GM10847 (cell line): Measurements from ENCODE around the gene RCVRN.

ENCODE experiments used
- POLR2A ChIP-seq: IDR thresholded peaks from 2 replicates; pipeline ENCODE4 v1.6.1; 2011; ENCODE audit not compliant: insufficient read length; ENCODE audit errors: extremely low read depth

RCVRN gene

GRCh38 chr17:9929871-9930270, 24.8 kb upstream of the RCVRN start:
- TF ChIP-seq POLR2A, result no peak

GRCh38 chr17:9928601-9929333, 23.7 kb upstream of the RCVRN start:
- no peak for TF ChIP-seq POLR2A

- TF ChIP-seq POLR2A, result no peak
These were observed 21.2 kb upstream of the RCVRN start for GRCh38 chr17:9926150-9926804.

DNA sequence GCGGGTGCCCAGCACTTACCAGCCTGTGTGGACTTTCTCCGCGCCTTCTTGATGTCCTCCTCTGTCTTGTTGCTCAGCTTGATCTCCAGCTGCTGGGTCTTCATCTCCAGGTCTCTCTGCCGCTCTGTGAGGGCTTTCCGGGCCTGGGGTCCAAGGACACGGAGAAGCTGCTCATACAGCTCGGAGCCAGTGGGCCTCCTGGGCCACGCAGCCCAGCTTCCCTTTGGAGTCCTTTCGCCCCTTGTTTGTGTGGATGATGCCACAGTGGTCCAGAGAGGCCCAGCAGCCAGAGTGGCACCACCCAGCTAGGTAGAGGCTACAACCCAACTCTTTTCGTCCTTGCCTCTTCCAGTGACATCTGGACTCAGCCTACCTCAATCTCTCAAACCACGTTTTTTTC, 20.4 kb upstream of the RCVRN start:
- no peak for TF ChIP-seq POLR2A

DNA sequence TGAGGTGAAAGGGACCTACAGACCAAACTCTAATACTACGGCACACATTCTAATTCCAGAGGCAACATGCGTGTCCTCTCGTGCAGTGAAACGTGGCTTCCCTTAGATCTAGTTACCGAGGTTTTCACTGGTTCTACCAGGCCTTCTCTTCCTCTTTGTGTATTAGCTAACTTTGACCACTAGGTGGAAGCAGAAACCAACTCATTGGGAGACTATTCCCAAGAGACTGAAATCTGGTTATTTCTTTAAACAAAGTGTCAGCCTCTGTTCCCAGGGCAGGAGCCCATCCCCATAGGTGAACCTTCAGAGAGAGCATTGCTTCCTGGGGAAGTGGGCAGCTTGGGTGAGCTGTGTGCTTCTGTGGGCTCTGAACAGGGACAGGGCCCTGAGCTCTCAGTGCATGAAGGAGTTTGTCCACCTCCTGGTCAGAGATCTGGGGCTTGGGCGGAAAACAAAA, 19.7 kb upstream of the RCVRN start:
- no peak for TF ChIP-seq POLR2A

GRCh38 chr17:9922012-9922848, 17.2 kb upstream of the RCVRN start:
- no peak for TF ChIP-seq POLR2A

- no peak for TF ChIP-seq POLR2A
These were observed 13.8 kb upstream of the RCVRN start for GRCh38 chr17:9918804-9919352.

DNA sequence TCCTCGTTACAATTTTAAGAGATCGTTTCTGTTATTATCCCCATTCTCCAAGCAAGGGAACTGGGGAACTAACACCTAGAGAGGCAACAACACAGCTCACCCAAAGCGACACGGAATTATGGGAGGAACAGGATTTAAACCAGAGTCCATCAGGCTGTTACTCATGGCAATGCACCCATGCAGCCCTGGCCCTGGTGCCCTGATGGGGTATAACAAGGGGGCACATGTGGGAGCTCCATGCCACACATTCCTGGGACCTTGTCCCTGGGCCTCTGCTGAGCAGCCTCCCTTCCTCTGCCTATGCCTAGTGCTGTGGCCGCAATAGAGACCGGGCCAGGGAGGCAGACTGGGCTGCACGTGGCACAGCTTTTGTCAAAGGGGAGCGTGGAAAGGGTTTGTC, 13.3 kb upstream of the RCVRN start:
- no peak for TF ChIP-seq POLR2A

GRCh38 chr17:9917801-9918200, 12.7 kb upstream of the RCVRN start:
- TF ChIP-seq POLR2A, result no peak

- no peak for TF ChIP-seq POLR2A
These were observed 12.1 kb upstream of the RCVRN start for GRCh38 chr17:9917131-9917530.

- TF ChIP-seq POLR2A, result no peak
These were observed 11.0 kb upstream of the RCVRN start for GRCh38 chr17:9916108-9916507.

DNA sequence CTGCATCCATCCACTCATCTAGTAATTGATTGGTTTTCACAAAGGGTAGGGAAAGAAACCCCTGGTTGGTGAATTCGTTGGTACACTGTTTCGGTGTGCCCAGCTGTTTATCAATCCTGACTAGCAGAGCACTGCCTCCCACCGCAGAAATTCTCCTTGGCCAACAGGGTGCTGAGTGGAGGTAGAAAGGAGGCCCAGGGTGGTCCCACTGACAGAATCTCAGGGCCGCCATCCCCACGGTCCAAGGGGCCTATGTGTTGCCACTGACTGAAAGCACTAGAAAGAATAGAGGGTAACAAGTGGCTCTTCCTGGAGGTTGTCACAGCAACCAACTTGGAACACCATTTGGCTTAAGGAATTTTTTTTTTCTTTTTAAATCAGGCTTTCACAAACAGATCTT, 8.4 kb upstream of the RCVRN start:
- no peak for TF ChIP-seq POLR2A

- TF ChIP-seq POLR2A, result no peak
These were observed 7.3 kb upstream of the RCVRN start for GRCh38 chr17:9912121-9913099.

DNA sequence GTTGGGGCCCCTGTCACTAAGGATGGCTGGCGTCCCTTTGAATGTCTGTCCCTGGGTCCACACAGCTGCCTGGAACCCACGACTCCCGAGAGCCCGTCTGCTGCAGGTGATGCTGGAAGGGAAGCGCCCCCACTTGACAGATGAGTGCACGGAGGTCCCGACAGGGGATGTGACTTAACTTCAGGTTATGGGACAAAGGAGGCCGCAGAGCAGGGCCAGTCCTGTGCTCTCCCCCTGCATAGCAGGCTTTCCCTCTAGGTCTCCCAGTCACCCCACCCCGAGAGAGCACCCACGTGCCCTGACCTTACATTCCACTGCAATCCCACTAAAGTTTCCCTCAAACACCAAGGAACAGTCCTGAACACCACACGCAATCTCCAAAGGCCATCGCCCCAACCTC, 6.0 kb upstream of the RCVRN start:
- TF ChIP-seq POLR2A, result no peak
